ENCODE data around the gene MRPL12.

The MRPL12 gene

GRCh38 chr17:81740395-81740961, 37.3 kb downstream of the MRPL12 start:
- DNase-seq (ENCODE audit: low read depth): no peak

- no peak for DNase-seq (ENCODE audit: low read depth)
These were observed 38.0 kb downstream of the MRPL12 start for GRCh38 chr17:81741049-81741593.

- DNase-seq (ENCODE audit: low read depth): no peak
These were observed 38.7 kb downstream of the MRPL12 start for GRCh38 chr17:81741594-81742452.
